Heart left ventricle (tissue), 16 donors: Measurements from ENCODE around the gene MET. TPM values are rescaled to one million over a fixed set of nuclear protein-coding genes. Genes with fewer than 3 reads are reported as not detected.
A peak's percentile ranks its signal among the peaks of the same experiment; 100 is the strongest.

ENCODE experiments used
- ATAC-seq, 4 donors: fragments of 200-7000 bp; cut with Tn5 transposase; one replicate each; pipeline ENCODE4 v1.9.1; 2020 to 2022; ENCODE audit warnings: moderate library complexity in 4 of 4, mild to moderate bottlenecking in 3 of 4, moderate number of reproducible peaks in 1 of 4
- DNase-seq, 5 donors: peaks; one replicate each; pipeline ENCODE4 v3.0.0-alpha.2; 2020
- H3K27ac ChIP-seq, 12 donors: fragments of 200-600 bp; sonication (generic) in 4 of 12; one replicate each; pipeline versions ENCODE4 v1.5.0 to v1.8.0; 2016 to 2022; ENCODE audit warnings: mild to moderate bottlenecking in 2 of 12
- H3K27me3 ChIP-seq, 9 donors: fragments of 200-600 bp; sonication (generic) in 2 of 9; one replicate each; pipeline versions ENCODE4 v1.5.1 to v1.8.0; 2016 to 2022; ENCODE audit warnings: mild to moderate bottlenecking in 3 of 9
- H3K36me3 ChIP-seq, 9 donors: fragments of 200-600 bp; sonication (generic) in 2 of 9; one replicate each; pipeline versions ENCODE4 v1.5.0 to v1.8.0; 2018 to 2022; ENCODE audit warnings: mild to moderate bottlenecking in 2 of 9
- H3K4me1 ChIP-seq, 12 donors: fragments of 200-600 bp; sonication (generic) in 4 of 12; one replicate each; pipeline versions ENCODE4 v1.5.0 to v1.8.0; 2016 to 2022; ENCODE audit warnings: mild to moderate bottlenecking in 3 of 12
- H3K4me3 ChIP-seq, 12 donors: fragments of 200-600 bp; sonication (generic) in 4 of 12; one replicate each; pipeline versions ENCODE4 v1.5.0 to v1.8.0; 2017 to 2022; ENCODE audit warnings: mild to moderate bottlenecking in 9 of 12, moderate library complexity in 4 of 12
- H3K9me3 ChIP-seq, 12 donors: fragments of 200-600 bp; sonication (generic) in 4 of 12; one replicate each; pipeline versions ENCODE4 v1.5.0 to v1.8.0; 2016 to 2022; ENCODE audit warnings: mild to moderate bottlenecking in 1 of 12
- CTCF ChIP-seq, 12 donors: fragments of 200-600 bp; sonication (generic) in 4 of 12; IDR thresholded peaks; one replicate each; pipeline versions ENCODE4 v1.5.0 to v1.8.0; 2018 to 2022; ENCODE audit warnings: antibody characterized with exemption in 12 of 12, mild to moderate bottlenecking in 5 of 12
- POLR2A ChIP-seq, 2 donors: fragments of 450-650 bp; IDR thresholded peaks; one replicate each; pipeline ENCODE4 v1.6.1; 2017; ENCODE audit warnings: antibody characterized with exemption in 2 of 2, mild to moderate bottlenecking in 2 of 2, moderate library complexity in 2 of 2
- WGBS, 4 donors: extraction: QIAGEN DNeasy Blood & Tissue Kit in 2 of 4; methylation state at CpG; one replicate each; pipeline versions ENCODE4 v1.1.5 to v1.1.7; 2013 to 2018; 5-methylcytosine and 5-hydroxymethylcytosine counted together
- intact Hi-C, 10 donors: fragments of 100-400 bp; cut with DNase I; formaldehyde crosslinking; loops; one replicate each; pipeline versions ENCODE4 v1.11.1 to v1.14.2; 2022
- polyA plus RNA-seq, 2 donors: library from polyadenylated mRNA; stranded (reverse); fragments of 200-250 nt; gene quantifications; one replicate each; pipeline ENCODE4 v1.2.3, GENCODE V29; 2013
- total RNA-seq, 9 donors: library from RNA; depleted of rRNA in 2 of 9; stranded (reverse); fragments of >200 nt in 2 of 9; fragmentation: NEBNext Ultra II Directional in 3 of 9; extraction: Animal tissue kit (Norgen Biotek cat#: 25700) in 3 of 9; gene quantifications; one replicate each; pipeline versions ENCODE4 v1.1.0 to v1.2.4, GENCODE V29; 2016 to 2023
- donor health status: ischemic (EF 13 %, LVEDD 7.1; RV severe dilation, severe dysfunction).
- donor health status: healthy with polysubstance abuse.
- donor health status: DM: no; HTN: yes; CAD: no.
- donor health status: DM: no; HTN: no; CAD: no.
- donor health status: ischemic (EF 25% LVEDD 6.9; RV normal size, moderate dysfunction).
- donor health status: ischemic (EF 25% LVEDD 5.7; RV mildly dilated, moderate dysfunction).
- donor health status: healthy.
- donor health status: DM: yes; HTN: yes; CAD: no.
- donor health status: ischemic (EF 35%, LVEDD 5.7; RV mildly dilated, moderate dysfunction).
- donor health status: nonischemic (EF 11% LVEDD 7.7; RV severe dilation, severe dysfunction).
- donor health status: DM: yes; HTN: yes; CAD: no.
- donor health status: PGD.
- donor health status: ischemic (EF 29% LVEDD 5.4; RV normal size, mild dysfunction).
- donor health status: nonischemic (EF 23%, LVEDD 6.1; RV moderate dilation, normal function).

Gene MET
- total and polyA plus RNA-seq, 11 donors, result 2.4 to 29.7 (median 14.3) TPM

- no peak for DNase-seq
- Histone ChIP-seq H3K27ac (peak overlapping the region in 1 of 12 donors; percentile 13), H3K36me3 (peaks cover 0 to 9% (median 0%) of the 10 kb centered on the region in 9 donors), H3K4me1 (peaks cover 0 to 20% (median 5%) of the 10 kb centered on the region in 12 donors), H3K4me3 (no peak overlapping the region), H3K27me3 (no peaks in the 10 kb centered on the region), H3K9me3 (no peaks in the 10 kb centered on the region)
- ATAC-seq, result no peak
- 84 to 94% (median 88%) methylated on average over 2 of the region's 2 CpGs for WGBS, 4 donors
- TF ChIP-seq POLR2A (IDR thresholded peaks at IDR 0.05), result no peak
- no peak for TF ChIP-seq CTCF (IDR thresholded peaks at IDR 0.05)
- intact Hi-C loops, result loop anchor here in 2 of 10 donors (5.0 kb wide), 1 partner anchor 128 kb away; the partner anchor contains the start of gene MET (in 2 of the 2)
Observed at GRCh38 chr7:116800594-116800993, 128.6 kb downstream of the MET start.

GRCh38 chr7:116801092-116801710, 129.2 kb downstream of the MET start:
- intact Hi-C loops, result loop anchor here in 2 of 10 donors (5.0 kb wide), 1 partner anchor 129 kb away; the partner anchor contains the start of gene MET (in 2 of the 2)
- no peak for TF ChIP-seq POLR2A (IDR thresholded peaks at IDR 0.05)
- TF ChIP-seq CTCF (IDR thresholded peaks at IDR 0.05), result no peak
- 73 to 83% (median 75%) methylated on average over 2 of the region's 2 CpGs for WGBS, 4 donors
- ATAC-seq, result no peak
- Histone ChIP-seq H3K27ac (peak overlapping the region in 1 of 12 donors; percentile 13), H3K4me3 (no peak overlapping the region), H3K36me3 (peaks cover 0 to 5% (median 0%) of the 10 kb centered on the region in 9 donors), H3K9me3 (no peaks in the 10 kb centered on the region), H3K27me3 (no peaks in the 10 kb centered on the region), H3K4me1 (peaks cover 0 to 20% (median 5%) of the 10 kb centered on the region in 12 donors)
- DNase-seq, result no peak

- peaks cover 0 to 20% (median 5%) of the 10 kb centered on the region in 12 donors for H3K4me1 ChIP-seq
- TF ChIP-seq POLR2A (IDR thresholded peaks at IDR 0.05) (no peak), CTCF (IDR thresholded peaks at IDR 0.05) (no peak)
- no peak for ATAC-seq
- intact Hi-C loops, result loop anchor here in 2 of 10 donors (5.0 kb wide), 1 partner anchor 130 kb away; the partner anchor contains the start of gene MET (in 2 of the 2)
- H3K36me3 ChIP-seq, result no peaks in the 10 kb centered on the region
- H3K4me3 ChIP-seq, result no peak overlapping the region
- no peak for DNase-seq
- no peaks in the 10 kb centered on the region for H3K9me3 ChIP-seq
- 86 to 88% (median 87%) methylated on average over 7 of the region's 7 CpGs for whole genome bisulfite sequencing, 4 donors
- no peaks in the 10 kb centered on the region for H3K27me3 ChIP-seq
- no peak overlapping the region for H3K27ac ChIP-seq
Observed at GRCh38 chr7:116802144-116802745, 130.2 kb downstream of the MET start.

GRCh38 chr7:116802746-116803152, 130.8 kb downstream of the MET start:
- DNase-seq (no peak), ATAC-seq (peak in 1 of 4 donors; percentile 22)
- Histone ChIP-seq H3K27me3 (no peaks in the 10 kb centered on the region), H3K4me3 (no peak overlapping the region), H3K36me3 (no peaks in the 10 kb centered on the region), H3K27ac (no peak overlapping the region), H3K4me1 (peaks cover 0 to 15% (median 5%) of the 10 kb centered on the region in 12 donors), H3K9me3 (no peaks in the 10 kb centered on the region)
- TF ChIP-seq CTCF (IDR thresholded peaks at IDR 0.05) (peak in 10 of 12 donors; percentile 11 to 59 (median 38)), POLR2A (IDR thresholded peaks at IDR 0.05) (no peak)
- intact Hi-C loops, result loop anchor here in 2 of 10 donors (5.0 kb wide), 1 partner anchor 130 kb away; the partner anchor contains the start of gene MET (in 2 of the 2)
- 36 to 42% (median 42%) methylated on average over 5 of the region's 5 CpGs for WGBS, 4 donors
